Measurements from ENCODE around the gene MARCHF6.
"Not testable (repeated sequence)": the region's sequence is repeated elsewhere in the genome, so short reads cannot be mapped to it uniquely, and the experiment has no call there.

MARCHF6 gene

DNA sequence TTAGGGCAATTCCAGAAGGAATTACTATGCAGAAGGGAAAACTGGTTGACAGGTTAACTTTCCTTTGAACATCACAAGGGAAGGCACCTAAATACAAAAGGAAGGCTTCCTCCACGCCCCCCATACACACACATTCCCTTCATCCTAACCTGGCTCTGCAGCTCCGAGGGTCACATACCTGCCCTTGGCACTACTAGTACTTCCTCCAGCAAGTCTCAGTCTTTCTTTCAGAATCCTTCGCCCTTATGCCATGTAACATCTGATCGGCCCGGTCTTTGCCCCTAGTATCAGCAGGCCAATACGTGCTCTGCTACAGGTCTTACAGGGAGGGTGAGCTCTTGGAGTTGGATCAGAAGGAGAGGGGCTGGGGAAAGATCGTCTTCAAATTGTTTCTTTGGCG is 1.6 kb upstream of the MARCHF6 start:
- no peak for DNase-seq (ENCODE audit: low read depth)

- DNase-seq (ENCODE audit: low read depth) = no peak
These were observed 860 bp upstream of the MARCHF6 start for GRCh38 chr5:10352430-10353240.

DNA sequence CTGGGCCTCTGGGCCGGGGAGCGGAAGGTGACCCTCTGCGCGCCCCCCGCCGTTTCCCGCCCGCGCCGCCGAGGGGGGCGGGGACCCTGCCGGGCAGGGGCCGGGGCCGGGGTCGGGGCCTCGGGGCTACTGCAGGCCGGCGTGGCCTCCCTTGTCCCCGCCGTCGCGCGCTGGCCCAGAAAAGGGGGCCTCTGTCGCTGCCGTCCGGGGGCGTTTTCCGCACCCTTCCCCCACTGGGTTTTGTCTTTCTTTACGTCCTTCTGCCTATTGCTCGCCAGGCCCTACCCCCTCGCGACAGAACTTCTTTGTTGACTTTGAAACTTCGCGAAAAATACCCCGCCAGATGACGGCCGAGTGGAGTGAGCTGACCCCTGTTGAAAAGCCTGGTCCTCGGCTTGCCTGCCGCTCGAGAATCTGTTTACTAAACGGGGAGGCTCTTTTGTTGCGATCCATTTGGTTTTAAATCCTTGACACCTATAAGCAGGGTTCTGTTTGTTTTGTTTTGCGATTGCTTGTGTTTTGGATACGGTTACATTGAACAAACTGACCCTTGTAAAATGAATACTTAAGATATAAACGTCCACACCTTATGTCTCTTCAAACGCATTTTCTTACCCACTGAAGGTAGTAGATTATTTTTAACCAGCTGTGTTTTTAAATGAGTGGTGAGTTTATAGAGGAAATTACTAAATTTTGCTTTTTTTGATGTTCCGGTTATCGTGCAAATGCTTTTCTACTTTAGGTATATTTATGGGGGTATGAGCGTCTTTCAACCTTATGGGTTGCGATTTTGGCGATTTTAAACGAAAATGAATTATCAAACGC is 765 bp downstream of the MARCHF6 start:
- DNase-seq (ENCODE audit: low read depth) = no peak

GRCh38 chr5:10355071-10355889 is 1.8 kb downstream of the MARCHF6 start:
- no peak for DNase-seq (ENCODE audit: low read depth)

- DNase-seq (ENCODE audit: low read depth) = no peak
These were observed 5.5 kb downstream of the MARCHF6 start for GRCh38 chr5:10358999-10359398.

DNA sequence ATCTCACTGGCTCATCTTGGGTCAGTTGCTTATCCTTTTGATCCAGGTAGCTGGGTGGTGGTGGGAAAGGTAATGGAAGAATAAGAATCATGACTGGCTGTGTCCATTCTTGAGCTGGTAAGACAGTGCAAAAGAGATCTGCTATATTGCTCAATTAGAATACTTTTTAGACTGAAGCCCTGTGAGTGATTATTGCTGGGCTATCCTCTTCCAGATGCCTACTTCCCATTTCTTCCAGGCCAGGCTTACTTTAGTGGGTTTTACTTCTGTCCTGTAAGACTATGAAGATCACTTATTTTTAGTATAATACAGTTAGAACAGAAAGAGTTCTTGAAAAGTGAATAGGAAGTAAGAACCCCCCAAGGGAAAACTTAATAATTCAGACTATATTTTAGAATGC is 7.2 kb downstream of the MARCHF6 start:
- DNase-seq (ENCODE audit: low read depth) = no peak

DNA sequence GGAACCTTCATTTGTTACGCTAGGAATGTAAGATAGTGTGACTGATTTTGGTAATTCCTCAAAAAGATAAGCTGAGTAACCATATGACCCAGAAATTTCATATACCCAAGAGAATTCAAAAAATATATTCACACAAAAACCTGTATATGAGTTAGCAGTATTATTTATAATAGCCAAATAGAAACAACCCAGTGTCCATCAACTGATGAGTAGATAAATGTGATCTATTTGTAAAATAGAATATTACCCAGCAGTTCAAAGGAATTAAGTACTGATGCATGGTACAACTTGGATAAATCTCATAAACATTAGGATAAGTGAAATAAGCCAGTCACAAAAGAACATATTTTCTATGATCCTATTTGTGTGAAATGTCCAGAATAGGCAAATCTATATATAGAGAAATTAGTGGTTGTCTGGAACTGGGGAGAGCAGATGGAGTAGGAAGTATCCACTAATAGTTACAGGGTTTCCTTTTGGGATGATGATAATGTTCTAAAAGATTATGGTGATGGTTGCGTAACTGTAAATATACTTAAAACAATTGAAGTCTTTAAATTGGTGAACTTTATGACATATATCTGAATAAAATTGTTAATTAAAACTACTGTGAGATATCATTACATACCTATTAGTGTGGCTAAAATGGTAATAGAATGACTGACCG is 10.2 kb downstream of the MARCHF6 start:
- DNase-seq (ENCODE audit: low read depth) = no peak

- DNase-seq (ENCODE audit: low read depth) = no peak
These were observed 10.7 kb downstream of the MARCHF6 start for GRCh38 chr5:10364186-10364689.

DNA sequence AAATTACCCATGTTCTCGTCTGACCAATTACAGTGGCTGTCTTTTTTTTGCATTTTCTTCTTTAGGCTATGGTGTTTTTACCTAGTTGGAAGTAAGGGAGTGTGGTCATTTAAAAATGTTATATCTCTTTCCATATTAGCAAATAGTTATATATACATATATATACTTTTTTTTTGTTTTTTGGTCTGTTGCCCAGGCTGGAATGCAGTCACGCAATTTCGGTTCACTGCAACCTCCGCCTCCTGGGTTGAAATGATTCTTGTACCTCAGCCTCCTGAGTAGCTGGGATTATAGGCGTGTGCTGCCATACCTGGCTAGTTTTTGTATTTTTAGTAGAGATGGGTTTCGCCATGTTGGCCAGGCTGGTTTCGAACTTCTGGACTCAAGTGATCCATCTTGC is 12.3 kb downstream of the MARCHF6 start:
- DNase-seq (ENCODE audit: low read depth) = no peak

- no peak for DNase-seq (ENCODE audit: low read depth)
These were observed 13.1 kb downstream of the MARCHF6 start for GRCh38 chr5:10366310-10367272.

GRCh38 chr5:10367579-10367978 is 14.1 kb downstream of the MARCHF6 start:
- no peak for DNase-seq (ENCODE audit: low read depth)

GRCh38 chr5:10370931-10371330 is 17.4 kb downstream of the MARCHF6 start:
- DNase-seq (ENCODE audit: low read depth) = no peak

GRCh38 chr5:10371369-10371768 is 17.9 kb downstream of the MARCHF6 start:
- not testable (repeated sequence) for DNase-seq (ENCODE audit: low read depth)

DNA sequence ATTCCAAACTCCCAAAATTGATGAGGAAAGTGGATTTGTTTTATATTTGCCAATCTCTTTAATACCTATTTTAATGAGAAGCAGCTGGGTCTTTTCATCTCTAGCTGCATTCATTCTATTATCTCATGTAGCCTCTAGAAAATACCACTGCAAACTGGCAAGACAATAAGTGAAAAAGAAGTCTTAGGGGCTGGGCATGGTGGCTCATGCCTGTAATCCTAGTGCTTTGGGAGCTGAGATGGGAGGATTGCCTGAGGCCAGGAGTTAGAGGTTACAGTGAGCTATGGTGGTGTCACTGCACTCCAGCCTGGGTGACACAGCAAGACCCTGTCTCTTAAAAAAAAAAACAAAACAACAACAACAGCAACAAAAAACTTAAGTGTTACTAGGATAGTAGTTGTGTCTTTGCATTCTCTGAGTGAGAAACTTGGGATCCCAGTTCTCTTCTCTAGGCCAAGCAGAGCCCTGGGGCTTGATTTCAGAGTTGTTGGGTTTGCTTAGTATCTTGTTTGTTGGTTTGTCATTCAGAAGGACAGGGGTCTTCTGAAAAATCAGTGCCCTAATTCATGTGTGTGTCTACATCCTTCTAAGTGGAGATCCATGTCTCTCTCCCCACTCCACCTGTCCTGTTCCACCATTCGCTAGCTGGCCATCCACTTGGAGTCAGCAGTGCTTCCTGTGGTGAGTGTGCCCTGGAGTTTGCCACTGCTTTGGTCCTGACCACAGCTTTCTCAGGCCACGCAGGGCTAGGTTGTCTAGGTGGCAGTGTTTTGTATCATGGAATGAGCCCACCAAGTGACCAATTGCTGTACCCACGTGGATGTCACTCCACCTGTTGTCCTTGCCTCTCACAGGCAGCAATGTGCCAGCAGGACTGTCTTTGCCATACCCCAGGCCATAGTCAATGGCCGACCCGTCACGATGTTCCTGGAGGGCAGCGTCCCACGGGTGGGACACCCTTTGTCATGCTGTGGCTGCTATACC is 19.5 kb downstream of the MARCHF6 start:
- DNase-seq (ENCODE audit: low read depth) = no peak

GRCh38 chr5:10374046-10375022 is 20.8 kb downstream of the MARCHF6 start:
- no peak for DNase-seq (ENCODE audit: low read depth)

- DNase-seq (ENCODE audit: low read depth) = not testable (repeated sequence)
These were observed 21.7 kb downstream of the MARCHF6 start for GRCh38 chr5:10375146-10375545.

DNA sequence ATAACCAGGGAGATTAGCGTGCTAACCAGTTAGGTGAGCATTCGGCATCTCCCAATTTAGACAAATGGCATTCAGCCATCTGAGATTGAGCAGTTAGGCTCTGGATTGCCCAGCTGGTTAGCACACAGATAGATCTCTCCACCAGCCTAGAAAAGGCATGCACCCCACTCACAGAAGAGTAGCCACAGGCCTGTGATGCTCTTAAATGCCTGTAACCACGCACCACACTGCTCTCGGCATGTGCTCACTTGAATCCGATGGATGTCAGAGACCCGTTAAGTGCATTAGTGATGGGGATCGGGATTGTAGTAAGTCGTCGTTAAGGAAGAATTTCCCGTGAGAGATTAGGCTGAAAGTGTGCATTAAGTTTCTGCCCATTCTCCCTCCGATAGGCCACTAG is 23.0 kb downstream of the MARCHF6 start:
- DNase-seq (ENCODE audit: low read depth) = no peak

DNA sequence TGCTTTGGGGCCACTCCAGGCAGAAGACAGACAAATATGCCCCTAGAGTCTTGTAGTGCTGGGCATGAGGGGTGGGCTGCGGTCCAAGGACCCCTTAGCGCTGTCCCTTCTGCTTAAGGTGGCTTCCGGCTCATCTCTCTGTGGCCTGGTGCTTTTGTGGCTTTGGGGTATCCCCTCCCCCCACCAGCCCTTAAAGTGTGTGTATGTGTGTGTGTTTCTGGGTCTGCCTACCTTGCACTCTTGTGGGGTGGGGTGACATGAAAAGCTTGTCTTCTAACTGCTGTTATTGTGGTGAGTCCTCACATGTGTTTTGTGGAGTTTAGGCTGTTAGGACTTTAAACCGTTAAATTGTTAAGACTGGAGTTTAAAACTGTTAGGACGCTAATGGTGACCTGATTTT is 23.6 kb downstream of the MARCHF6 start:
- DNase-seq (ENCODE audit: low read depth) = no peak
